Caco-2 (cell line): Measurements from ENCODE around the gene TMEM132C. TPM values are rescaled to one million over a fixed set of nuclear protein-coding genes. Genes with fewer than 3 reads are reported as not detected.

Source experiments
- BruUV-seq: library from RNA; stranded (reverse); fragments of 400-500 nt; replicated peaks from 2 replicates; lab custom pipeline; 2021; lab: Mats Ljungman, UMichigan
- CTCF ChIA-PET: fragments of 300-600 bp; sonication (Branson Sonifier 250); formaldehyde crosslinking; loops from one replicate; lab custom pipeline; 2022; ENCODE audit warnings: antibody characterized with exemption; lab: Charles Lee
- POLR2A ChIA-PET: fragments of 300-600 bp; sonication (Branson Sonifier 250); formaldehyde crosslinking; loops from one replicate; lab custom pipeline; 2022; ENCODE audit warnings: antibody characterized with exemption; lab: Charles Lee
- DNase-seq, 2 experiments: peaks; one replicate each; pipeline versions ENCODE4 v3.0.0 to v3.0.0-alpha.2; 2020 to 2022
- H3K27me3 ChIP-seq: replicated peaks from 2 replicates; pipeline ENCODE4 v1.6.0; 2011; ENCODE audit warnings: low read length; ENCODE audit not compliant: control insufficient read depth, insufficient read depth
- H3K36me3 ChIP-seq: 2 replicates; pipeline ENCODE4 v1.5.1; 2011; ENCODE audit warnings: low read length; ENCODE audit not compliant: control insufficient read depth, insufficient read depth
- H3K4me1 ChIP-seq: fragments of 250-450 bp; sonication (Bioruptor Pico); 2 replicates; pipeline ENCODE4 v1.5.1; 2020; ENCODE audit warnings: mild to moderate bottlenecking
- H3K4me3 ChIP-seq: 2 replicates; pipeline ENCODE4 v1.5.1; 2011; ENCODE audit warnings: low read depth, mild to moderate bottlenecking, control low read depth, low read length
- H3K9me3 ChIP-seq: fragments of 250-450 bp; sonication (Bioruptor Pico); 2 replicates; pipeline ENCODE4 v1.5.1; 2020; ENCODE audit warnings: mild to moderate bottlenecking, moderate library complexity
- H3K27ac Mint-ChIP-seq: one replicate; pipeline ENCODE4 v1.8.0; 2022; ENCODE audit warnings: mixed read lengths; ENCODE audit not compliant: unreplicated experiment
- H3K27me3 Mint-ChIP-seq: one replicate; pipeline ENCODE4 v1.8.0; 2022; ENCODE audit warnings: mixed read lengths; ENCODE audit not compliant: insufficient read depth, unreplicated experiment
- H3K36me3 Mint-ChIP-seq: one replicate; pipeline ENCODE4 v1.8.0; 2022; ENCODE audit warnings: mild to moderate bottlenecking, mixed read lengths; ENCODE audit not compliant: insufficient read depth, unreplicated experiment
- H3K4me1 Mint-ChIP-seq: one replicate; pipeline ENCODE4 v1.8.0; 2022; ENCODE audit warnings: low read depth, mixed read lengths; ENCODE audit not compliant: unreplicated experiment
- H3K4me3 Mint-ChIP-seq: one replicate; pipeline ENCODE4 v1.8.0; 2022; ENCODE audit warnings: mild to moderate bottlenecking, moderate library complexity, mixed read lengths; ENCODE audit not compliant: unreplicated experiment
- H3K9me3 Mint-ChIP-seq: one replicate; pipeline ENCODE4 v1.8.0; 2022; ENCODE audit warnings: mixed read lengths; ENCODE audit not compliant: unreplicated experiment
- intact Hi-C: fragments of 100-400 bp; cut with micrococcal nuclease; formaldehyde crosslinking; loops from one replicate; pipeline ENCODE4 v1.10.0; 2022; ENCODE audit not compliant: unreplicated experiment
- total RNA-seq: library from RNA; stranded (reverse); gene quantifications from 2 replicates; pipeline ENCODE4 v1.2.3, GENCODE V29; 2022
- TF ChIP-seq, protein P1 (sequence below), 2 experiments: fragments of 200-600 bp in 1 of 2; IDR thresholded peaks; 1 replicate in 1 of 2; 2 replicates in 1 of 2; pipeline versions ENCODE4 v1.5.1 to v1.8.0; 2011 to 2022; ENCODE audit warnings: antibody characterized with exemption in 1 of 2, control low read depth in 1 of 2, inconsistent platforms in 1 of 2, low read depth in 1 of 2, low read length in 1 of 2, mild to moderate bottlenecking in 1 of 2, moderate library complexity in 1 of 2; ENCODE audit not compliant: insufficient read depth in 1 of 2, severe bottlenecking in 1 of 2, unreplicated experiment in 1 of 2

The TMEM132C gene
- total RNA-seq, 1 experiment from 2014 or later: not detected

DNA sequence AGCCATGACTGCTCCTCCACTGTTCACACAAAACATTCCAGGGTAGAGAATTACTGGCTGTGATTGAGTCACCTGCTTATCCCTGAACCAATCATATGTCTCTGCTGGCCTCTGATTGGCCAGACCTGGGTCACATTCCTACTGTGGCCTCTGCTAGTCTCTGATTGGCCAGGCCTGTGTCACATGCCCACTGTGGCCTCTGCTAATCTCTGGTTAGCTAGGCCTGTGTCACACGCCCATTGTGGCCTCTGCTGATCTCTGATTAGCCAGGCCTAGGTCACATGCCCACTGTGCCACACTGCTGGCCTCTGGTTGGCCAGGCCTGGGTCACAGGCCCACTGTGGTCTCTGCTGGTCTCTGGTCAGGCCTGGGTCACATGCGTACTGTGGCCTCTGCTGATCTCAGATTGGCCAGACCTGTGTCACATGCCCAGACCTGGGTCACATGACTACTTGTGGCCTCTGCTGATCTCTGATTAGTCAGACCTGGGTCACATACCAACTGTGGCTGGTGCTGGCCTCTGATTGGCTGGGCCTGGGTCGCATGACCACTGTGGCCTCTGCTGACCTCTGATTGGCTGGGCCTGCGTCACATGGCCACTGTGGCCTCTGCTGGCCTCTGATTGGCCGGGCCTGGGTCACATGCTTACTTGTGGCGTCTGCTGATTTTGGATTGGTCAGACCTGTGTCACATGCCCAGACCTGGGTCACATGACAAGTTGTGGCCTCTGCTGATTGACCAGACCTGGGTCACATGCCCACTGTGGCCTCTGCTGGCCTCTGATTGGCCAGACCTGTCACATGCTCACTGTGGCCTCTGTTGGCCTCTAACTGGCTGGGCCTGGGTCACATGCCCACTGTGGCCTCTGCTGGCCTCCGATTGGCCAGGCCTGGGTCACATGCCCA lies 305.2 kb downstream of the TMEM132C start:
- H3K9me3 ChIP-seq: no peaks in the 10 kb centered on the region
- Mint-ChIP-seq H3K4me1 (no peaks in the 10 kb centered on the region), H3K9me3 (peaks cover 7% of the 10 kb centered on the region), H3K27ac (no peak overlapping the region), H3K27me3 (no peaks in the 10 kb centered on the region), H3K36me3 (no peaks in the 10 kb centered on the region), H3K4me3 (no peak overlapping the region)
- intact Hi-C loops: no loop called here
- peak in 1 of 2 experiments; percentile 35 for DNase-seq
- H3K4me3 ChIP-seq: no peak overlapping the region
- no peaks in the 10 kb centered on the region for H3K4me1 ChIP-seq
- no peaks in the 10 kb centered on the region for H3K27me3 ChIP-seq
- no peaks in the 10 kb centered on the region for H3K36me3 ChIP-seq
- CTCF ChIA-PET: no interaction called here
- TF ChIP-seq, protein P1, sequence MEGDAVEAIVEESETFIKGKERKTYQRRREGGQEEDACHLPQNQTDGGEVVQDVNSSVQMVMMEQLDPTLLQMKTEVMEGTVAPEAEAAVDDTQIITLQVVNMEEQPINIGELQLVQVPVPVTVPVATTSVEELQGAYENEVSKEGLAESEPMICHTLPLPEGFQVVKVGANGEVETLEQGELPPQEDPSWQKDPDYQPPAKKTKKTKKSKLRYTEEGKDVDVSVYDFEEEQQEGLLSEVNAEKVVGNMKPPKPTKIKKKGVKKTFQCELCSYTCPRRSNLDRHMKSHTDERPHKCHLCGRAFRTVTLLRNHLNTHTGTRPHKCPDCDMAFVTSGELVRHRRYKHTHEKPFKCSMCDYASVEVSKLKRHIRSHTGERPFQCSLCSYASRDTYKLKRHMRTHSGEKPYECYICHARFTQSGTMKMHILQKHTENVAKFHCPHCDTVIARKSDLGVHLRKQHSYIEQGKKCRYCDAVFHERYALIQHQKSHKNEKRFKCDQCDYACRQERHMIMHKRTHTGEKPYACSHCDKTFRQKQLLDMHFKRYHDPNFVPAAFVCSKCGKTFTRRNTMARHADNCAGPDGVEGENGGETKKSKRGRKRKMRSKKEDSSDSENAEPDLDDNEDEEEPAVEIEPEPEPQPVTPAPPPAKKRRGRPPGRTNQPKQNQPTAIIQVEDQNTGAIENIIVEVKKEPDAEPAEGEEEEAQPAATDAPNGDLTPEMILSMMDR (IDR thresholded peaks at IDR 0.05; ENCODE audit: insufficient read depth in 1 of 2, low read depth in 1 of 2, low read length in 1 of 2, severe bottlenecking in 1 of 2, unreplicated experiment in 1 of 2): no peak
- no TSS peak for BruUV-seq
- POLR2A ChIA-PET: no interaction called here

DNA sequence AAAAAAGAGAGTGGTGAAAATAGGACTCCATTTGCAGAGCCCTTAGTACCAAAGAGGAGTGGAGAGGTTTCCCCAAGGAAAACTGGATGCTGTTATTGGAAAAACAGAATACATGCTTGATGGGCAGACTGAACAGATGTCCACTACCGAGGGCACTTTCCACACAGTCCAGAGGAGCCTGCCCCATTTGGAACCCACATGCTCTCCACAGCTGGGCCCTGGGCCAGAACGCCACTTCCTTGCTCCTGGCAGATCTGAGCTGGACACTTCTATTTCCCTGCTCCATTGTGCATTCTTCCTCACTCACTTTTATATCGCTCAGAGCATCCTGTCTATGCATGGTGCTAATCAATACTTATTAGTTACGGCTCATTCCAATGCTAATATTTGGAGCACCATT lies 306.9 kb downstream of the TMEM132C start:
- POLR2A ChIA-PET: no interaction called here
- Histone ChIP-seq H3K36me3 (no peaks in the 10 kb centered on the region), H3K9me3 (no peaks in the 10 kb centered on the region), H3K4me1 (no peaks in the 10 kb centered on the region), H3K27me3 (no peaks in the 10 kb centered on the region), H3K4me3 (no peak overlapping the region)
- no peak for DNase-seq
- intact Hi-C loops: no loop called here
- no peaks in the 10 kb centered on the region for H3K4me1 Mint-ChIP-seq
- H3K9me3 Mint-ChIP-seq: peaks cover 7% of the 10 kb centered on the region
- no peak overlapping the region for H3K27ac Mint-ChIP-seq
- CTCF ChIA-PET: no interaction called here
- BruUV-seq: no TSS peak
- no peaks in the 10 kb centered on the region for H3K36me3 Mint-ChIP-seq
- H3K4me3 Mint-ChIP-seq: no peak overlapping the region
- TF ChIP-seq, protein P1 (IDR thresholded peaks at IDR 0.05; ENCODE audit: insufficient read depth in 1 of 2, low read depth in 1 of 2, low read length in 1 of 2, severe bottlenecking in 1 of 2, unreplicated experiment in 1 of 2): no peak
- no peaks in the 10 kb centered on the region for H3K27me3 Mint-ChIP-seq

DNA sequence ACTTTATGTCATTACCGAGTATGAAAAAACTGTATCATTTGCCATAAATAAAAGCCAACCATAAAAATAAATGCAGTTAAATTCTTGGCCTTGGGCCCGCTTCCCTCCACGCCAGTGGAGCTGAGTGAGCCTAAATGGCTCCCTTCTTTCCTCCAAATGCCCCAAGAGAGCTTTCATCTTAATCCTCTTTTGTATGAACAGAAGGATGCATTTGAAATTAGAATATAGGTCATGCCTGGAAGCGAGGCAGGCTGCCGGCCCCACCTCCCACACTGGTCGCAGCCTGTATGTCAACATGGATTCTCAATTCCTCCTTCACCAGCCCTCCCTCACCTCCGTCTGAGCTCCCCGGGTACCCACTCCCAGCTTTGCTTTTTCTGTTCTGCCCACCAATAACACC lies 311.1 kb downstream of the TMEM132C start:
- ChIA-PET POLR2A (no interaction called here), CTCF (no interaction called here)
- peaks cover 16% of the 10 kb centered on the region for H3K9me3 Mint-ChIP-seq
- intact Hi-C loops: no loop called here
- no peak for DNase-seq
- TF ChIP-seq, protein P1 (IDR thresholded peaks at IDR 0.05; ENCODE audit: insufficient read depth in 1 of 2, low read depth in 1 of 2, low read length in 1 of 2, severe bottlenecking in 1 of 2, unreplicated experiment in 1 of 2): no peak
- H3K27me3 ChIP-seq: no peaks in the 10 kb centered on the region
- no peaks in the 10 kb centered on the region for H3K27me3 Mint-ChIP-seq
- no peaks in the 10 kb centered on the region for H3K36me3 Mint-ChIP-seq
- no peak overlapping the region for H3K4me3 ChIP-seq
- H3K36me3 ChIP-seq: no peaks in the 10 kb centered on the region
- H3K27ac Mint-ChIP-seq: no peak overlapping the region
- BruUV-seq: no TSS peak
- H3K4me1 Mint-ChIP-seq: no peaks in the 10 kb centered on the region
- no peaks in the 10 kb centered on the region for H3K9me3 ChIP-seq
- H3K4me1 ChIP-seq: no peaks in the 10 kb centered on the region
- no peak overlapping the region for H3K4me3 Mint-ChIP-seq
